ENCODE results near the gene SGMS1.
A peak's percentile ranks its signal among the peaks of the same experiment; 100 is the strongest.
"Not testable (repeated sequence)": the region's sequence is repeated elsewhere in the genome, so short reads cannot be mapped to it uniquely, and the experiment has no call there.

SGMS1 gene

DNA sequence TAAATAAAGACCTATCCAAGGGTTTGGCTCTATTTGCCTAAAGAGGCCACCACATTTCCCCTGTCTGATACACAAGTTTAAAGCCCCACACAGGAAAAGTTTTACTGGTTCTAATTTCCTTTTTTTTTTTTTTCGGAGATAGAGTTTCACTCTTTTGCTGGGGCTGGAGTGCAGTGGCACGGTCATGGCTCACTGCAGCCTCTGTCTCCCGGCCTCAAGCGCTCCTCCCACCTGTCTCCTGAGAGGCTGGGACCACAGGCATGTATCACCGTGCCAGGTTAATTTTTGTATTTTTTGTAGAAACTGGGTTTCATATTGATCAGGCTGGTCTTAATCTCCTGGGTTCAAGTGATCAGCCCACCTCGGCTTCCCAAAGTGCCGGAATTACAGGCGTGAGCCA lies 319.1 kb downstream of the SGMS1 start:
- DNase-seq (ENCODE audit: low spot score) = no peak

DNA sequence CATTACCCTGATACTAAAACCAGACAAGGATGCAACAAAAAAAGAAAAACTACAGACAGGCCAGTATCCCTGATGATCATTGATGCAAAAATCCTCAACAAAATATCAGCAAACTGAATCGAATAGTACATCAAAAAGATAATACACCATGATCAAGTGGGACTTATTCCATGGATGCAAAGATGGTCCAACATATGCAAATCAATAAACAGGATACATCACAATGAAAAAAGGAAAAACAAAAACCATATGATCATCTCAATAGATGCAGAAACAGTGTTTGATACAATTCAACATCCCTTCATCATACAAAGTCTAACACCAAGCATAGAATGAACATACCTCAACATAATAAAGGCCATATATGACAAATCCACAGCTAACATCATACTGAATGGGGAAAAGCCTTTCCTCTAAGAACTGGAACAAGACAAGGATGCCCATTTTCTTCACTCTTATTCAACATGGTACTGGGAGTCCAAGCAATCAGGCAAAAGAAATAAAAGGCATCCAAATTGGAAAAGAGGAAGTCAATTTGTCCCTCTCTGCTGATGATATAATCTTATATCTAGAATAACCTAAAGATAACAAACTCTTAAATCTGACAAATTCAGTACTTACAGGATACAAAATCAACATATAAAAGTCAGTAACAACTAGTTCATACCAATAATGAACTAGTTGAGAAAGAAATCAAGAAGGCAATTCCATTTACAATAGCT lies 323.6 kb downstream of the SGMS1 start:
- DNase-seq (ENCODE audit: low spot score) = no peak

GRCh38 chr10:50295367-50295766 lies 328.4 kb downstream of the SGMS1 start:
- no peak for DNase-seq (ENCODE audit: low spot score)

DNA sequence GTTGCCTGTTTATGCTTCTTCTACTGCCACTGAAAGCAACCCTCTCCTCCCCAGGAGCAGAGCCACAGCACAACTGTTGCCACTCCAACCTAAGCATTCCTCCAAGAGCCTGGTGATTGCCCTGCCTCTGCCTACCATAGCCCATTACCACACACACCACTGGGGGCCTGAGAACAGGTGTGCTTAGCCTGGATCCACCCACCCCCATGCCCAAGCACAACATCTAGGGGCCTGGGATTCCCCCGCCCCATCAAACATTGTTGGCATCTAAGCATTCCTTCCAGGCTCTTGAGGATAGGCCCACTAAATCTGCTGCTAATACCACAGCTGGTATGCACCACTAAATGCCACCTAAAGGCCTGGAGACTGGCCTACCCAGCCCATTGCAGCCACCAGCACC lies 329.2 kb downstream of the SGMS1 start:
- no peak for DNase-seq (ENCODE audit: low spot score)

GRCh38 chr10:50293513-50294313 lies 330.0 kb downstream of the SGMS1 start:
- no peak for DNase-seq (ENCODE audit: low spot score)

DNA sequence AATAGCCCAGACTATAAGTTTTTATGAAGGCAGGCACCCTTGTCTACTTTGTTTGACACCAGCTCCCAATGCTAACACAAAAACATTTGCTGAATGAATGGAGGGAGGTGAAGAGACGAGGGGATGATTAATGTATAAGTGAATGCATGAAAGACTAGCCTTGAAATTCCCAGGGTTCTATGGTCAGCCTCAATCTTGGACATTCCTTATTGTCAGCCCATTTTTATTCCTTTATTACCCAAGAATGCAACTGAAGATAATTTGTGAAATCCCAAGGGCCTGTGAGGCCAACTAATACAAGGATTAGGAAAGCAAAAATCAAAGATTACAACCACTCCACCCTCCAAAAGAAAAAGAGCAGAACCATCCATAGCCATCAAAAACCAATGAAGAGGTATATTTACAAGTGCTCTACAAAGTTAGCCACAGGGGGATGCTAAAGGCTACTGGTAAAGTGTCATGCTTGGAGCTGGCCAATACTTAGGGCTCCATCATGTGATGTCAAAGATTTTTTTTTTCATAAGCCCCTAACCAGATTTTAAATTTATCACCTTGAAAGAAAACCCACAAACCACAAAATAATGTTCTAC lies 332.4 kb downstream of the SGMS1 start:
- DNase-seq (ENCODE audit: low spot score) = no peak

- DNase-seq (ENCODE audit: low spot score) = no peak
Measured at GRCh38 chr10:50289196-50289595, 334.6 kb downstream of the SGMS1 start.

GRCh38 chr10:50286996-50287803 lies 336.6 kb downstream of the SGMS1 start:
- DNase-seq (ENCODE audit: low spot score) = no peak

GRCh38 chr10:50286517-50286916 lies 337.2 kb downstream of the SGMS1 start:
- peak; percentile 23 for DNase-seq (ENCODE audit: low spot score)

DNA sequence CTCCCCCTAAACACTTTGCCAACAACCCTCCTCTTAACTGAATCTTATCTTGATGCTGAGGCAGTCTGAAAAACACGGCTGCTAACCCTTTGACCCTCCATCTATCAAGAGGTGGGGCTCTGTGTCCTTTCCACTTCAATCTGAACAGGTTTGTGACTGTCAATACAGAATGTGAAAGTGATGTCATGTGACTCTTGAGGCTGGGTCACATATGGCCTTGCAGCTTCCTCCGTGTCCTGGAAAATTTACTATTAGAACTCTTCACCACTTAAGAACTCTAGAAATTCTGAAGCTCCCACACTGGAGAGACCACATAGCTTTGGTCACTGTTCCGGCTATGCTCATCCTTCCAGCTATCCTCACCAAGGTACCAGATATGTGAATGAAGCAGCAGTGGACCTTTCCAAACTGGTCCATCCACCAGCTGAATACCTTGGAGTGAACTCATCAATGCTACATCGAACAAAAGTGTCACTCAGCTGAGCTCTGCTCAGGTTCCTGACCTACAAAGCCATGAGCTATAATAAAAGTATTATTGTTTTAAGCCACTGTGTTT lies 341.7 kb downstream of the SGMS1 start:
- DNase-seq (ENCODE audit: low spot score) = no peak

DNA sequence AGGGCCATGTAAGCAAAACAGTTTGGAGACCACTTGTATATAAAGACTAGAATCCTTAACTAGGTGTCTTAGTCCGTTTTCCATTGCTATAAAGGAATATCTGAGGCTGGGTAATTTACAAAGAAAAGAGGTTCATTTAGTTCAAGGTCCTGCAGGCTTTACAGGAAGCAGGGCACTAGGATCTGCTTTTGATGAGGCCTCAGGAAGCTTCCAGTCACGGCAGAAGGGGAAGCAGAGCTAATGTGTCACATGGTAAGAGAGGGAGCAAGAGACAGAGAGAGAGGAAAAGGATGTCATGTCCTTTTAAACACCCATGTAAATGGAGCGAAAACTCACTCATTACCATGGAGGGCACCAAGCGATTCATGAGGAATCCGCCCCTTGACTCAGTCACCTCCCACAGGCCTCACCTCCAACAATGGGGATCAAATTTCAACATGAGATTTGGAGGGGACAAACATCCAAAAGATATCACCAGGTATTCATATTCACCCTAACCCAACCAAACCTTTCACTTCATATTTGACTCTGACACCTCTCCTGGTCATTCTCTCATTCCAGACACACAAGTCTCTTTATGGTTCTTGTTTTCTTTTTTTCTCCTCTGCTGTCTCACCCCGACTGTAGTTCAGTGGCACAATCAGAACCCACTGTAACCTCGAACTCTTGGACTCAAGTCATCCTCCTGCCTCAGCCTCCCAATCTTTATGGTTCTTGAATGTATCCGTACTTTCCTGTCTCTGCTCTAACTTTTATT lies 342.4 kb downstream of the SGMS1 start:
- no peak for DNase-seq (ENCODE audit: low spot score)

- DNase-seq (ENCODE audit: low spot score) = no peak
Measured at GRCh38 chr10:50280049-50280841, 343.5 kb downstream of the SGMS1 start.

GRCh38 chr10:50279489-50279888 lies 344.3 kb downstream of the SGMS1 start:
- no peak for DNase-seq (ENCODE audit: low spot score)

- peak; percentile 22 for DNase-seq (ENCODE audit: low spot score)
Measured at GRCh38 chr10:50275650-50276235, 348.0 kb downstream of the SGMS1 start.

DNA sequence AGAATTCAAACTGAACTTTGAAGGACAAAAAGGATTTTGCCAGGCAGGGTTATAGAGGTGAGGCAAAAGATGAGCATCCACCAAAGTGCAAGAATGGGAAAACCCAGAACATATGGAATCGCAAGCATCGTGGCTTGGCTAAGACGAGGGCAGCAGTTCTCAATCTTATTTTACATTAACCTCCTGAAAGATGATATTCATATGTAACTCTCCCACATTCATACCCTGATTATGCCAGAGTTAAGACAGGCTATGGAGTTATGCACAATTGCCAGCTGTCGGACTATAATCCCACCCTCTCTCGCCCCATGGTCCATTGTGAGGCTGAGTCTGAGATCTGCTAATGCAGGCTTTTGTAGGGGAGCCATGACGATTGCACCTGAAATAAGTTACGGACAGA lies 351.2 kb downstream of the SGMS1 start:
- no peak for DNase-seq (ENCODE audit: low spot score)

DNA sequence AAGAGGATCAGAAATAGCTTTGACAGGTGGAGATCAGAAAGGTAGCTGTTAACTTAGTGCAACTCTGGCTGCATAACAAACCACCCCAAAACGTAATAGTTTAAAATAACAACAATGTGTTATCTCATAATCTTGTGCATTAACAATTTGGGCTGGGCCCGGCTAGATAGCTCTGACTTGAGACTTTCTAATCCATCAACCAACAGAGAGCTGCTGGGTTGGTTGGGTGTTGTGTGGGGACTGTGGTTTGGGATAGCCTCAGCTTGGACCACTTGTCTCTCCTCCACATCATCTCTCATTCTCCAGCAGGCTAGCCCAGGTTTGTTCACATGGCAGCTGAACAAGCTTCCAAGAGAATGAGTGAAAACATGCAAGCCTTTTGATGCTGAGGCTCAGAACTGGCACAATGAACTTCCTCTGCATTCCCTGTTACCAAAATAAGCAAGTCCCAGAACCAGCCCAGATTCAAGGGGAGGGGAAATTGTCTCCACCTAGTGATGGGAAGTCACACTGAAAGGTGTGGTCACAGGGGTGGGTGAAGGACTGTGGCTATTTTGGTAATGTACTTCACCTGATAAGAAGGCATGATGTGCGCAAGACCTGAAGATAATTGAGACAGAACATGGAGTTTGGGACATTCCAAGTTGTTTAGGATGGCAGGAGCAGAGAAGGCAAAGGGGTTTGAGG lies 352.0 kb downstream of the SGMS1 start:
- DNase-seq (ENCODE audit: low spot score) = no peak

- DNase-seq (ENCODE audit: low spot score) = not testable (repeated sequence)
Measured at GRCh38 chr10:50267877-50268276, 355.9 kb downstream of the SGMS1 start.

DNA sequence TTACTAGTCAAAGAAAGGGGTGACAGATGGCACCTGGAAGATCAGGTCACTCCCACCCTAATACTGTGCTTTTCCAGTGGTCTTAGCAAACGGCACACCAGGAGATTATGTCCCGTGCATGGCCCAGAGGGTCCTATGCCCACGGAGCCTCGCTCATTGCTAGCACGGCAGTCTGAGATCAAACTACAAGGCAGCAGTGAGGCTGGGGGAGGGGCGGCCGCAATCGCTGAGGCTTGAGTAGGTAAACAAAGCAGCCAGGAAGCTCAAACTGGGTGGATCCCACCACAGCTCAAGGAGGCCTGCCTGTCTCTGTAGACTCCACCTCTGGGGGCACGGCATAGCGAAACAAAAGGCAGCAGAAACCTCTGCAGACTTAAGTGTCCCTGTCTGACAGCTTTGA lies 361.1 kb downstream of the SGMS1 start:
- DNase-seq (ENCODE audit: low spot score) = not testable (repeated sequence)

DNA sequence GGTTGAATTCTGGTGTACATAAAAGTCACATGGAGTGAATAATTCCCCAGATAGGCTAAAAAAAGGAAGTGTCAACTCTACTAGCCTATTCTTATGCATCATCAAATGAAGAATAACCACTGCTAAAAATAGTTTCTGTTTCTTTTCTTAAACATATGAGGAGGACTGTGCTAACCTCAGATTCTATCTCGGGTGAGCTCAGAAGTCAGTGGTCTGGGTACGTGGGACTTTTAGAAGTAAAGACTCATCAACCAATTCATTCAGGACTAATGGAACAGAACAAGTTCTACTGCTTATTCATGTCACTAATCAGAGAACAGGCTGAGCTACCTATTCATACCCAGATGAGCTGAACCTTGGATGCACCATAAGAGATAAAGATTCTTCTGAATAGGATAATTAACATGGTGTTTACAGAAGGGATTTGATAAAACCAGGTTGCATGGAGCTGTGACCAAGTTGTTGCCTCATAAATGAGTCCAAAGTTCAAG lies 362.9 kb downstream of the SGMS1 start:
- DNase-seq (ENCODE audit: low spot score) = no peak
